K562 (cell line): ENCODE data around the gene MILR1. TPM values are rescaled to one million over a fixed set of nuclear protein-coding genes. Genes with fewer than 3 reads are reported as not detected.

Source experiments
- CHD2 ChIP-seq: IDR thresholded peaks from 2 replicates; pipeline ENCODE4 v1.6.1; 2011; ENCODE audit warnings: low read depth, low read length
- DACH1 ChIP-seq: fragments of 450-650 bp; IDR thresholded peaks from 2 replicates; pipeline ENCODE4 v1.6.1; 2018; ENCODE audit not compliant: partially characterized antibody
- DMBX1 ChIP-seq: fragments of 250-450 bp; sonication (Bioruptor Pico); IDR thresholded peaks from 2 replicates; pipeline ENCODE4 v1.8.0; 2022; ENCODE audit warnings: inconsistent platforms, mild to moderate bottlenecking, moderate library complexity, borderline replicate concordance
- EP400 ChIP-seq: fragments of 450-650 bp; IDR thresholded peaks from 2 replicates; pipeline ENCODE4 v1.6.1; 2017; ENCODE audit warnings: antibody characterized with exemption, mild to moderate bottlenecking, moderate library complexity
- FOXK2 ChIP-seq, 2 experiments: fragments of 450-650 bp; IDR thresholded peaks in 1 of 2; conservative IDR thresholded peaks in 1 of 2; 2 replicates each; pipeline ENCODE4 v1.6.1; 2016; ENCODE audit warnings: low read depth in 2 of 2, mild to moderate bottlenecking in 1 of 2
- GTF2F1 ChIP-seq: IDR thresholded peaks from 2 replicates; pipeline ENCODE4 v1.6.1; 2011; ENCODE audit warnings: low read depth, low read length, improper control_type of control experiment
- HLTF ChIP-seq: fragments of 450-650 bp; IDR thresholded peaks from 2 replicates; pipeline ENCODE4 v1.6.1; 2016
- PML ChIP-seq: IDR thresholded peaks from 2 replicates; pipeline ENCODE4 v1.6.1; 2012; ENCODE audit warnings: low read length, inconsistent platforms
- RBM14 ChIP-seq: fragments of 200-400 bp; formaldehyde crosslinking; IDR thresholded peaks from 2 replicates; pipeline ENCODE4 v1.6.1; 2018; ENCODE audit warnings: low read depth, mild to moderate bottlenecking, low read length, moderate library complexity, borderline replicate concordance; ENCODE audit not compliant: insufficient read depth
- RBM22 ChIP-seq: fragments of 200-400 bp; formaldehyde crosslinking; IDR thresholded peaks from 2 replicates; pipeline ENCODE4 v1.6.1; 2018; ENCODE audit warnings: low read length, low read depth; ENCODE audit not compliant: poor library complexity, severe bottlenecking
- RHOXF2B ChIP-seq: fragments of 250-450 bp; sonication (Bioruptor Pico); conservative IDR thresholded peaks from 2 replicates; pipeline ENCODE4 v1.5.1; 2021
- SAP30 ChIP-seq: fragments of 200-600 bp; sonication (generic); IDR thresholded peaks from 2 replicates; pipeline ENCODE4 v1.6.1; 2012; ENCODE audit warnings: borderline replicate concordance, low read depth, mild to moderate bottlenecking, moderate library complexity, low read length, control low read depth, inconsistent platforms; ENCODE audit not compliant: insufficient read depth, poor library complexity, severe bottlenecking
- SP2 ChIP-seq: IDR thresholded peaks from 2 replicates; pipeline ENCODE4 v1.6.1; 2011; ENCODE audit warnings: mild to moderate bottlenecking, low read depth, low read length, moderate library complexity; ENCODE audit not compliant: poor library complexity, severe bottlenecking; ENCODE audit errors: extremely low read depth
- TAF9B ChIP-seq: fragments of 450-650 bp; IDR thresholded peaks from 2 replicates; pipeline ENCODE4 v1.6.1; 2018; ENCODE audit warnings: mild to moderate bottlenecking; ENCODE audit not compliant: partially characterized antibody
- TFAM ChIP-seq: fragments of 250-450 bp; sonication (Bioruptor Pico); conservative IDR thresholded peaks from 2 replicates; pipeline ENCODE4 v1.5.0; 2021; ENCODE audit warnings: mild to moderate bottlenecking, moderate library complexity
- ZC3H8 ChIP-seq: fragments of 450-650 bp; IDR thresholded peaks from 2 replicates; pipeline ENCODE4 v1.6.1; 2017
- ZNF143 ChIP-seq: sonication (generic); formaldehyde crosslinking; IDR thresholded peaks from 2 replicates; pipeline ENCODE4 v1.9.0; 2022; ENCODE audit warnings: mild to moderate bottlenecking, missing genetic modification reagents
- ZNF175 ChIP-seq: fragments of 200-800 bp; sonication (Bioruptor generic); IDR thresholded peaks from 2 replicates; pipeline ENCODE4 v1.6.1; 2016; ENCODE audit warnings: low read depth, mild to moderate bottlenecking, missing genetic modification characterization, missing compliant biosample characterization
- ZNF316 ChIP-seq: fragments of 450-650 bp; IDR thresholded peaks from 2 replicates; pipeline ENCODE4 v1.6.1; 2016
- ZNF444 ChIP-seq: fragments of 250-450 bp; sonication (Bioruptor Pico); IDR thresholded peaks from 2 replicates; pipeline ENCODE4 v1.4.0; 2020; ENCODE audit warnings: mild to moderate bottlenecking, moderate library complexity
- polyA plus RNA-seq, 8 experiments: library from polyadenylated mRNA; depleted of rRNA in 4 of 8; stranded (reverse) in 5 of 8; unstranded in 3 of 8; fragments of >200 nt; fragmentation: Nextera tagmentation in 2 of 8; fragmentation: Illumina TruSeq in 1 of 8; extraction: Ambion mirVana in 2 of 8; extraction: Trizol in 1 of 8; gene quantifications; 2 replicates each; pipeline versions ENCODE4 v1.2.1 to v1.2.3, GENCODE V29; 2011 to 2014; ENCODE audit warnings: inconsistent platforms in 1 of 8, missing spikeins in 1 of 8
- total RNA-seq, 7 experiments: library from RNA; depleted of rRNA in 6 of 7; stranded (reverse); fragments of >200 nt in 6 of 7; fragmentation: Illumina TruSeq in 2 of 7; extraction: Trizol in 2 of 7; gene quantifications; 2 replicates each; pipeline versions ENCODE4 v1.2.1 to v1.2.3, GENCODE V29; 2011 to 2021; ENCODE audit warnings: low replicate concordance in 1 of 7
- TF ChIP-seq, protein P1 (sequence below): fragments of 250-450 bp; sonication (Bioruptor Pico); IDR thresholded peaks from 2 replicates; pipeline ENCODE4 v1.4.0; 2020
- TF ChIP-seq, protein P2 (sequence below): sonication (generic); IDR thresholded peaks from 2 replicates; pipeline ENCODE4 v1.6.1; 2016
- TF ChIP-seq, protein P3 (sequence below): sonication (generic); formaldehyde crosslinking; IDR thresholded peaks from 2 replicates; pipeline ENCODE4 v1.5.0; 2020; ENCODE audit warnings: missing genetic modification reagents

The MILR1 gene
- total and polyA plus RNA-seq, 9 of the 15 experiments (the other 6 are each of a cell fraction or from before 2014, with no cell fraction given), result 3.8 to 14.1 (median 7.1) TPM

DNA sequence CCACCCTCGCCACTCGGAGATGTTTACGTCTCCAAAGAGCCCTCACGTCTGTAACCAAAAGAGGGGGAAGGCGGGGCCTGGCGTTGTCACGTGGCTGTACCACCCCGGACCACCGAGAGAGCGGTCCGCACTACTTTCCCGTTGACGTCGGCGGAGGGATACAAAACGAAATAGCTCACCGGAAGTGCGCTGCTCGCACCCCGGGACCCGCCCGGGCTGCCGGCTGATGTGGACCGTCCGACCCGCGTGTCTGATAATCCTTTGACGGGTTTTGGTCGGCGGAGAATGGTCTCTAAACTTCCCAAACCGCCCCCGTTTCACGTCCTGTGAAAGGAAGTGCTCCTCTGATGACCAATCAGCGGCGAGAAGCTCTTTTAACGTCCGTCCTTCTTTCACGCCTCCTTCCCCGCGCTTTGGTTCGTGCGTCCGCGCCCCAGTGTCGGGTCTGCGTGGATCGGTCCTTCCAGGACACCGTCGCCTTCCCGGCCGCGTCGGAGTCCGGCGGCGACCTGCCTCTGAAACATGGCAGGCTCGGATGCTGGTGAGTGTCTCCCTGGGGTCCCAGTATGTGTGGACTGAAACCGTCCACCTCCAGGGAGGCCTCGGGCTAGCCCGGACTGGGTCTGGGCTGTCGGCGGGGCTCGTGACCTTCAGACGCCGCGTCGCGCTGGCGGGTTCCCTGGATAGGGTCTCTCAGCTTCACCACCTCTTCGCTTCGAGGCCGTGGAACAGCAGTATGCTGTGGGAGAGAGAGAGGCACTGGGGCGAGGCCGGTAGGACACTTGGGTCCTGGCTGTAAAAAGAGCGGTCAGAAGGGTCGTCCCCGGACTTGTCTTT is 57.9 kb downstream of the MILR1 start, which contains the start of gene CEP95 (continued):
- TF ChIP-seq TAF9B (peak; percentile 50), CHD2 (peak; percentile 88), RBM14 (peak; percentile 86; the same call in 1 of the 2 replicates), ZNF444 (CRISPR knock-in tag) (no peak), SAP30 (peak; percentile 84), ZNF175 (peak; percentile 39; the same call in 1 of the 2 replicates), RHOXF2B (no peak), DMBX1 (0 out of 2 replicates have a peak, but pooled peaks have one; percentile 45), RBM22 (peak; percentile 53), ZNF316 (no peak), HLTF (peak; percentile 56; the same call in 1 of the 2 replicates), PML (peak; percentile 48; the same call in 1 of the 2 replicates), DACH1 (no peak), EP400 (peak; percentile 98), FOXK2 (conservative IDR thresholded peaks at IDR 0.05 in 1 of 2, IDR thresholded peaks at IDR 0.05 in 1 of 2; ENCODE audit: low read depth in 2 of 2) (peak; percentile 84 to 92), ZC3H8 (0 out of 2 replicates have a peak, but pooled peaks have one; percentile 11), ZNF143 (CRISPR knock-in tag) (no peak), SP2 (no peak), TFAM (CRISPR knock-in tag) (no peak), GTF2F1 (no peak)
- TF ChIP-seq, protein P1, sequence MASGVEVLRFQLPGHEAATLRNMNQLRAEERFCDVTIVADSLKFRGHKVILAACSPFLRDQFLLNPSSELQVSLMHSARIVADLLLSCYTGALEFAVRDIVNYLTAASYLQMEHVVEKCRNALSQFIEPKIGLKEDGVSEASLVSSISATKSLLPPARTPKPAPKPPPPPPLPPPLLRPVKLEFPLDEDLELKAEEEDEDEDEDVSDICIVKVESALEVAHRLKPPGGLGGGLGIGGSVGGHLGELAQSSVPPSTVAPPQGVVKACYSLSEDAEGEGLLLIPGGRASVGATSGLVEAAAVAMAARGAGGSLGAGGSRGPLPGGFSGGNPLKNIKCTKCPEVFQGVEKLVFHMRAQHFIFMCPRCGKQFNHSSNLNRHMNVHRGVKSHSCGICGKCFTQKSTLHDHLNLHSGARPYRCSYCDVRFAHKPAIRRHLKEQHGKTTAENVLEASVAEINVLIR, result peak; percentile 80
- TF ChIP-seq, protein P2, sequence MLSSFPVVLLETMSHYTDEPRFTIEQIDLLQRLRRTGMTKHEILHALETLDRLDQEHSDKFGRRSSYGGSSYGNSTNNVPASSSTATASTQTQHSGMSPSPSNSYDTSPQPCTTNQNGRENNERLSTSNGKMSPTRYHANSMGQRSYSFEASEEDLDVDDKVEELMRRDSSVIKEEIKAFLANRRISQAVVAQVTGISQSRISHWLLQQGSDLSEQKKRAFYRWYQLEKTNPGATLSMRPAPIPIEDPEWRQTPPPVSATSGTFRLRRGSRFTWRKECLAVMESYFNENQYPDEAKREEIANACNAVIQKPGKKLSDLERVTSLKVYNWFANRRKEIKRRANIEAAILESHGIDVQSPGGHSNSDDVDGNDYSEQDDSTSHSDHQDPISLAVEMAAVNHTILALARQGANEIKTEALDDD, result no peak
- TF ChIP-seq, protein P3, sequence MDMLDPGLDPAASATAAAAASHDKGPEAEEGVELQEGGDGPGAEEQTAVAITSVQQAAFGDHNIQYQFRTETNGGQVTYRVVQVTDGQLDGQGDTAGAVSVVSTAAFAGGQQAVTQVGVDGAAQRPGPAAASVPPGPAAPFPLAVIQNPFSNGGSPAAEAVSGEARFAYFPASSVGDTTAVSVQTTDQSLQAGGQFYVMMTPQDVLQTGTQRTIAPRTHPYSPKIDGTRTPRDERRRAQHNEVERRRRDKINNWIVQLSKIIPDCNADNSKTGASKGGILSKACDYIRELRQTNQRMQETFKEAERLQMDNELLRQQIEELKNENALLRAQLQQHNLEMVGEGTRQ, result peak; percentile 92
